Kidney (tissue), 14 donors: ENCODE data around the gene PRRG3. TPM values are rescaled to one million over a fixed set of nuclear protein-coding genes. Genes with fewer than 3 reads are reported as not detected.

Source experiments
- DNase-seq, 5 donors: peaks; one replicate each; pipeline ENCODE4 v3.0.0-alpha.2; 2013 to 2020
- FAIRE-seq: peaks from 2 replicates; lab custom pipeline; 2012; peaks lifted over from hg19 to GRCh38; lab: Jason Lieb, UNC
- H3K27ac ChIP-seq, 2 donors: one replicate each; pipeline ENCODE4 v1.7.0; 2013; ENCODE audit warnings: low read depth in 2 of 2, low read length in 2 of 2, inconsistent platforms in 1 of 2
- H3K27me3 ChIP-seq: one replicate; pipeline ENCODE4 v1.7.1; 2013; ENCODE audit warnings: low read length, inconsistent platforms; ENCODE audit not compliant: control insufficient read depth, insufficient read depth
- H3K36me3 ChIP-seq, 3 donors: one replicate each; pipeline versions ENCODE4 v1.7.0 to v1.7.1; 2013; ENCODE audit warnings: low read length in 3 of 3, control low read depth in 1 of 3, inconsistent platforms in 1 of 3; ENCODE audit not compliant: insufficient read depth in 3 of 3, control insufficient read depth in 2 of 3
- H3K4me1 ChIP-seq, 3 donors: one replicate each; pipeline versions ENCODE4 v1.7.0 to v1.7.1; 2013; ENCODE audit warnings: low read length in 3 of 3, inconsistent platforms in 1 of 3, low read depth in 1 of 3; ENCODE audit not compliant: control insufficient read depth in 2 of 3, insufficient read depth in 2 of 3
- H3K4me3 ChIP-seq, 3 donors: one replicate each; pipeline versions ENCODE4 v1.7.0 to v1.8.1; 2013; ENCODE audit warnings: low read length in 3 of 3, control low read depth in 1 of 3, inconsistent platforms in 1 of 3
- H3K9ac ChIP-seq, 3 donors: one replicate each; pipeline versions ENCODE4 v1.7.0 to v1.7.1; 2013; ENCODE audit warnings: low read length in 3 of 3, control low read depth in 1 of 3, inconsistent platforms in 1 of 3
- H3K9me3 ChIP-seq, 3 donors: one replicate each; pipeline versions ENCODE4 v1.7.0 to v1.7.1; 2013; ENCODE audit warnings: low read length in 3 of 3, control low read depth in 1 of 3, inconsistent platforms in 1 of 3; ENCODE audit not compliant: control insufficient read depth in 2 of 3, insufficient read depth in 1 of 3
- CTCF ChIP-seq: IDR thresholded peaks from 3 replicates; pipeline ENCODE4 v1.5.1; 2012; ENCODE audit warnings: mild to moderate bottlenecking, moderate library complexity, borderline replicate concordance; ENCODE audit not compliant: insufficient read depth; ENCODE audit errors: extremely low read depth
- intact Hi-C: fragments of 100-400 bp; cut with DNase I; formaldehyde crosslinking; loops from one replicate; pipeline ENCODE4 v1.11.1; 2022
- polyA plus RNA-seq: library from polyadenylated mRNA; stranded (reverse); fragments of 350-450 nt; fragmentation: Illumina TruSeq; extraction: RNeasy Lipid Tissue Mini Kit (QIAGEN cat#74804); gene quantifications from one replicate; pipeline ENCODE4 v1.2.3, GENCODE V29; 2014; ENCODE audit warnings: low read depth, low replicate concordance; ENCODE audit not compliant: insufficient read depth
- total RNA-seq: library from RNA; stranded (reverse); fragmentation: NEBNext Ultra II Directional; extraction: Animal tissue kit (Norgen Biotek cat#: 25700); gene quantifications from one replicate; pipeline ENCODE4 v1.2.1, GENCODE V29; 2021
- donor health status: control.
- donor health status: control.
- donor health status: control.
- donor health status: control.
- donor health status: control.
- donor health status: DM: yes; HTN: yes; CAD: no.
- donor health status: Normal renal cell carcinoma (clear cell type).

The PRRG3 gene
- total and polyA plus RNA-seq, 2 donors from 2014 or later, result 0.24 to 0.44 TPM

- Histone ChIP-seq H3K4me3 (no peak overlapping the region), H3K36me3 (no peaks in the 10 kb centered on the region), H3K9ac (no peak overlapping the region), H3K27ac (no peak overlapping the region), H3K9me3 (no peaks in the 10 kb centered on the region), H3K27me3 (no peaks in the 10 kb centered on the region), H3K4me1 (no peaks in the 10 kb centered on the region)
- no peak for TF ChIP-seq CTCF
- no peak for DNase-seq
- intact Hi-C loops, result no loop called here
- no peak for FAIRE-seq
Observed at GRCh38 chrX:151738751-151739150, 43.5 kb downstream of the PRRG3 start.

GRCh38 chrX:151741606-151742005 lies 46.3 kb downstream of the PRRG3 start:
- no peak overlapping the region for H3K4me3 ChIP-seq
- H3K36me3 ChIP-seq, result no peaks in the 10 kb centered on the region
- DNase-seq (no peak), FAIRE-seq (no peak)
- H3K9me3 ChIP-seq, result no peaks in the 10 kb centered on the region
- H3K9ac ChIP-seq, result no peak overlapping the region
- intact Hi-C loops, result no loop called here
- no peaks in the 10 kb centered on the region for H3K27me3 ChIP-seq
- no peak overlapping the region for H3K27ac ChIP-seq
- H3K4me1 ChIP-seq, result no peaks in the 10 kb centered on the region
- TF ChIP-seq CTCF, result no peak

GRCh38 chrX:151742311-151742710 lies 47.1 kb downstream of the PRRG3 start:
- H3K27me3 ChIP-seq, result peaks cover 2% of the 10 kb centered on the region
- H3K27ac ChIP-seq, result no peak overlapping the region
- H3K9ac ChIP-seq, result no peak overlapping the region
- H3K36me3 ChIP-seq, result no peaks in the 10 kb centered on the region
- intact Hi-C loops, result no loop called here
- no peak for TF ChIP-seq CTCF
- no peaks in the 10 kb centered on the region for H3K9me3 ChIP-seq
- DNase-seq, result no peak
- no peak for FAIRE-seq
- no peaks in the 10 kb centered on the region for H3K4me1 ChIP-seq
- H3K4me3 ChIP-seq, result no peak overlapping the region
